GM19324 (cell line): ENCODE data around the gene CEP350.

Experiments
- ATAC-seq: cut with Tn5 transposase; IDR thresholded peaks from one replicate; pipeline ENCODE4 v1.9.1; 2021; ENCODE audit warnings: mild to moderate bottlenecking, moderate library complexity; ENCODE audit not compliant: unreplicated experiment, low FRiP score

Gene CEP350

GRCh38 chr1:180053594-180054567 is 99.3 kb downstream of the CEP350 start:
- no peak for ATAC-seq

GRCh38 chr1:180057883-180058396 is 103.3 kb downstream of the CEP350 start:
- ATAC-seq = no peak

GRCh38 chr1:180061019-180061418 is 106.4 kb downstream of the CEP350 start:
- no peak for ATAC-seq

GRCh38 chr1:180062452-180062971 is 107.9 kb downstream of the CEP350 start:
- ATAC-seq = no peak

- no peak for ATAC-seq
These were observed 110.8 kb downstream of the CEP350 start for GRCh38 chr1:180065408-180065807.

- ATAC-seq = no peak
These were observed 111.5 kb downstream of the CEP350 start for GRCh38 chr1:180066150-180066549.

GRCh38 chr1:180070286-180070685 is 115.7 kb downstream of the CEP350 start:
- ATAC-seq = no peak

GRCh38 chr1:180071759-180072158 is 117.1 kb downstream of the CEP350 start:
- ATAC-seq = no peak

- no peak for ATAC-seq
These were observed 125.8 kb downstream of the CEP350 start for GRCh38 chr1:180080439-180080838.

- ATAC-seq = no peak
These were observed 126.9 kb downstream of the CEP350 start for GRCh38 chr1:180081474-180081873.

GRCh38 chr1:180083164-180083563 is 128.6 kb downstream of the CEP350 start:
- no peak for ATAC-seq

- no peak for ATAC-seq
These were observed 130.3 kb downstream of the CEP350 start for GRCh38 chr1:180084867-180085266.

GRCh38 chr1:180085331-180085730 is 130.7 kb downstream of the CEP350 start:
- no peak for ATAC-seq

- ATAC-seq = no peak
These were observed 138.5 kb downstream of the CEP350 start for GRCh38 chr1:180092931-180093650.

GRCh38 chr1:180094705-180095295 is 140.2 kb downstream of the CEP350 start:
- ATAC-seq = no peak

- ATAC-seq = no peak
These were observed 142.1 kb downstream of the CEP350 start for GRCh38 chr1:180096584-180097325.

- ATAC-seq = no peak
These were observed 142.7 kb downstream of the CEP350 start for GRCh38 chr1:180097326-180097605.

- no peak for ATAC-seq
These were observed 146.8 kb downstream of the CEP350 start for GRCh38 chr1:180101411-180101810.

GRCh38 chr1:180103819-180104218 is 149.2 kb downstream of the CEP350 start:
- ATAC-seq = no peak

GRCh38 chr1:180112091-180112490 is 157.5 kb downstream of the CEP350 start:
- ATAC-seq = no peak
